ENCODE data around the gene JAK3. TPM values are rescaled to one million over a fixed set of nuclear protein-coding genes. Genes with fewer than 3 reads are reported as not detected.

JAK3 gene
- polyA plus RNA-seq, 3 donors = 13.8 to 44.6 (median 34.0) TPM

- Mint-ChIP-seq H3K4me1 (peaks cover 25% of the 10 kb centered on the region), H3K9me3 (peaks cover 0 to 13% (median 0%) of the 10 kb centered on the region in 7 donors), H3K36me3 (no peaks in the 10 kb centered on the region), H3K4me3 (peak within 1 kb of the TSS in 1 of 2 donors; percentile 84), H3K27ac (peak within 1 kb of the TSS in 1 of 7 donors; percentile 2), H3K27me3 (ENCODE audit: low read depth in 3 of 3) (peaks cover 52 to 77% (median 70%) of the 10 kb centered on the region in 3 donors)
- Histone ChIP-seq H3K27me3 (ENCODE audit: control insufficient read depth in 2 of 2, insufficient read depth in 2 of 2, low read length in 2 of 2) (peaks cover 9 to 38% of the 10 kb centered on the region in 2 donors), H3K36me3 (replicated peaks in 1 of 2; ENCODE audit: control insufficient read depth in 1 of 2, insufficient read depth in 2 of 2, low read length in 2 of 2) (no peaks in the 10 kb centered on the region), H2AFZ (ENCODE audit: insufficient read depth, low read depth, low read length, poor library complexity, severe bottlenecking) (peak within 1 kb of the TSS; percentile 76), H3K4me3 (replicated peaks in 1 of 3; ENCODE audit: low read depth in 2 of 3, low read length in 3 of 3) (peak within 1 kb of the TSS in 1 of 3 experiments; percentile 63), H3K4me2 (replicated peaks; ENCODE audit: extremely low read depth, low read length, poor library complexity, severe bottlenecking) (peak within 1 kb of the TSS; percentile 76), H3K27ac (ENCODE audit: low read depth in 1 of 2, low read length in 2 of 2) (no peak within 1 kb of the TSS), H3K9me3 (replicated peaks in 1 of 2; ENCODE audit: control insufficient read depth in 1 of 2, insufficient read depth in 1 of 2, low read length in 2 of 2) (no peaks in the 10 kb centered on the region), H3K79me2 (ENCODE audit: insufficient read depth, low read length) (no peaks in the 10 kb centered on the region), H4K20me1 (ENCODE audit: insufficient read depth, low read length) (no peaks in the 10 kb centered on the region), H3K4me1 (ENCODE audit: control insufficient read depth in 1 of 2, insufficient read depth in 2 of 2, low read length in 2 of 2) (peaks cover 10 to 13% of the 10 kb centered on the region in 2 donors), H3K9ac (ENCODE audit: insufficient read depth, low read length, poor library complexity, severe bottlenecking) (peak within 1 kb of the TSS; percentile 55)
- intact Hi-C loops (cut with micrococcal nuclease) = no loop called here
- 5% methylated on average over 46 of the region's 50 CpGs for WGBS (ENCODE audit: insufficient coverage)
- no peak for TF ChIP-seq CTCF (IDR thresholded peaks at IDR 0.05)
- peak in 1 of 3 donors; percentile 7 for DNase-seq
These were observed 52.9 kb downstream of the JAK3 start, which contains the start of gene B3GNT3 for GRCh38 chr19:17794731-17795494. Gene B3GNT3 (plus strand): TSS chr19:17795138. CDS start chr19:17807808, 12,670 bp downstream.

- DNase-seq = no peak
- Mint-ChIP-seq H3K27me3 (ENCODE audit: low read depth in 3 of 3) (peaks cover 52 to 73% (median 69%) of the 10 kb centered on the region in 3 donors), H3K9me3 (peaks cover 0 to 13% (median 0%) of the 10 kb centered on the region in 7 donors), H3K36me3 (peaks cover 2% of the 10 kb centered on the region in 2 donors), H3K27ac (no peak overlapping the region), H3K4me1 (peaks cover 25% of the 10 kb centered on the region), H3K4me3 (peak overlapping the region in 1 of 2 donors; percentile 84)
- H3K4me2 ChIP-seq (replicated peaks; ENCODE audit: extremely low read depth, low read length, poor library complexity, severe bottlenecking) = peak overlapping the region; percentile 76
- WGBS (ENCODE audit: insufficient coverage) = 52% methylated on average over 9 of the region's 9 CpGs
- peak overlapping the region; percentile 55 for H3K9ac ChIP-seq (ENCODE audit: insufficient read depth, low read length, poor library complexity, severe bottlenecking)
- no peaks in the 10 kb centered on the region for H3K79me2 ChIP-seq (ENCODE audit: insufficient read depth, low read length)
- no peaks in the 10 kb centered on the region for H3K9me3 ChIP-seq (replicated peaks in 1 of 2; ENCODE audit: control insufficient read depth in 1 of 2, insufficient read depth in 1 of 2, low read length in 2 of 2)
- peaks cover 10 to 13% of the 10 kb centered on the region in 2 donors for H3K4me1 ChIP-seq (ENCODE audit: control insufficient read depth in 1 of 2, insufficient read depth in 2 of 2, low read length in 2 of 2)
- intact Hi-C loops (cut with micrococcal nuclease) = no loop called here
- H3K27ac ChIP-seq (ENCODE audit: low read depth in 1 of 2, low read length in 2 of 2) = no peak overlapping the region
- peak overlapping the region; percentile 76 for H2AFZ ChIP-seq (ENCODE audit: insufficient read depth, low read depth, low read length, poor library complexity, severe bottlenecking)
- H3K36me3 ChIP-seq (replicated peaks in 1 of 2; ENCODE audit: control insufficient read depth in 1 of 2, insufficient read depth in 2 of 2, low read length in 2 of 2) = peaks cover 0 to 2% of the 10 kb centered on the region in 2 donors
- TF ChIP-seq CTCF (IDR thresholded peaks at IDR 0.05) = no peak
- no peaks in the 10 kb centered on the region for H4K20me1 ChIP-seq (ENCODE audit: insufficient read depth, low read length)
- H3K4me3 ChIP-seq (replicated peaks in 1 of 3; ENCODE audit: low read depth in 2 of 3, low read length in 3 of 3) = peak overlapping the region in 1 of 3 experiments; percentile 63
- peaks cover 9 to 38% of the 10 kb centered on the region in 2 donors for H3K27me3 ChIP-seq (ENCODE audit: control insufficient read depth in 2 of 2, insufficient read depth in 2 of 2, low read length in 2 of 2)
These were observed 53.4 kb downstream of the JAK3 start for GRCh38 chr19:17794412-17794730.
